GM23248 (cell line): Measurements from ENCODE around the gene UNC13B.

Experiments used
- EZH2 ChIP-seq: fragments of 200-600 bp; sonication (generic); IDR thresholded peaks from 2 replicates; pipeline ENCODE4 v1.6.1; 2018; ENCODE audit warnings: antibody characterized with exemption, mild to moderate bottlenecking; ENCODE audit not compliant: insufficient read depth, poor library complexity, severe bottlenecking
- EZH2phosphoT487 ChIP-seq: fragments of 200-600 bp; sonication (generic); IDR thresholded peaks from 2 replicates; pipeline ENCODE4 v1.6.1; 2018; ENCODE audit warnings: antibody characterized with exemption, moderate library complexity, mild to moderate bottlenecking, low read depth; ENCODE audit not compliant: insufficient read depth

DNA sequence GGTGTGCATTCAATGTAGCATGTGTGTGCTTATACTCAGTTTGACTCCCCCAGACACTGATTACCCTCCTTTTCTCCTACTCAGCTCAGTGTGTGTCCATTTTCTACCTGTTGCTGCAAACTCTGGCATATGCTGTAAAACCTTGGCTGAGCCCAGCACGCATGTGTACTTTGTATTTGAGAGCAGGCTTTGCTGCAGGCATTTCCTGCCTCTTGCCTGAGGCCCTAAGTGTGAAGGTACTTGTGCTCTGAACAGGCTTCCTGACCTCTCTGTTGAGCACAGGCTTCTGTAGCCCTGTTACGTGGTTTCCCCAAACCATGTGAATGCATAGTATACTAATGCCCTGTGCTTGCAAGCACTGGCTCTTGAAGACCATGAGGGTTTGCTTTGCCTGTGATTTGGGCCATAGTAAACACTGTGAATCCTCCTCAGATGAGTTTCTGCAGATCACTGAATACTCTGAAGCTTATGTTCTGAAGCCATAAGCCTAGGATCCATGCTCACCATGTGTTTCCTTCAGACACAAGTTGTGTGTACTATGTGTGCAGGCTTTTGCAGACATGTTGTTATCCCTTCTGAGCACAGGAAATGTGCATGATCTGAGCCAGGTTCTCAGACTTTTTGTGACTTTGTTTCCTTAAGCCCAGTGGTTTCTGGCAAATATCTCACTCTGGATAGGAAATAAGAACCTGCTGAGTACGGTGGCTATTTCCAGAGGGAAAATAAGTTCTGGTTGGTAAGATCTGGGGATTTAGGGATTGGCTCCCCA, 203.2 kb downstream of the UNC13B start:
- TF ChIP-seq EZH2 (no peak), EZH2phosphoT487 (no peak)
